ENCODE measurements around the gene PSMD8.

Gene PSMD8

DNA sequence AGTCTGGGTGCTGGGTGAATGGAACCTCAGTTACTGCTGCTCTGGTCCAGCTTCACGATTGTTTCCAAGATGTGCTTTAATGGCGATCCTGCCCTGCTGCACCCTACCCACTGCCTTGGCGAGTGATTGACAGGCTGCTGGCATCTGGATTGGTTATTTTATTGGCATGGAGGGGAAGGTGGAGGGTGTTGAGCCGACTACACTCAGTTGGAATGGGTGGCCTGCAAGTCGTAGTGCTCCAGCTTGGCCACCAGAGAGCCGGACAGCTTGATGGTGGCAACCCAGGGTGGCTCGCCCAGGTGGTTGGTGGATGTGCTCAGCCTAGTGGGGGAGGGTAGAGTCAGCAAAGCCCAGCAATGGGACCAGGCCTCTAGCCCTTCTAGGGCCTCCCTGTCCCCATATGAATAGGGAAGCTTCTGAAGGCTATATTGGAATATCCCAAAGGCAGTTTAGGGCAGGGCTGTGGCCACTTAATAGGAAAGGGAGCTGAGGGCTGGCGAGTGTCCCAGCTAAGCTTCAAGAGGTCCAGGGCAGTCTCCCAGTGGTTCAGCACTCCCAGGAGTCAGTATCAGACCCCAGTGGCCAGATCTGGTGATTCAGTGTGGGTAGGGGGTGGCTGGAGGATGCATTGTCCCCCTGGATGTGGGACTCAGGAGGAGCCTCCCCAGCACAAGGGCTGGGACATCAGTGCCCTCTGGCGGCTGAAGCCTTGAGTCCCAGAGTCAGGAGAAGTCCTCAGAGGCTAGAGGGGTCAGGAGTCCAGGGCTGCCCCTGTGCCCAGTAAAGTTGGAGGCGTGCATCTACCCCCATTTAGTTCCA lies 10.0 kb downstream of the PSMD8 start:
- H3K9me3 ChIP-seq (ENCODE audit: control insufficient read depth, insufficient read depth, low read length): no peaks in the 10 kb centered on the region
- peaks cover 31% of the 10 kb centered on the region for H3K36me3 ChIP-seq (ENCODE audit: control insufficient read depth, insufficient read depth, low read length)
- H3K4me3 ChIP-seq (ENCODE audit: low read depth, low read length): no peak overlapping the region
- H3K4me1 ChIP-seq (ENCODE audit: control insufficient read depth, insufficient read depth, low read length): no peaks in the 10 kb centered on the region
- H3K9ac ChIP-seq (ENCODE audit: low read depth, low read length): no peak overlapping the region
- no peaks in the 10 kb centered on the region for H3K27me3 ChIP-seq (ENCODE audit: control insufficient read depth, insufficient read depth, low read length)

DNA sequence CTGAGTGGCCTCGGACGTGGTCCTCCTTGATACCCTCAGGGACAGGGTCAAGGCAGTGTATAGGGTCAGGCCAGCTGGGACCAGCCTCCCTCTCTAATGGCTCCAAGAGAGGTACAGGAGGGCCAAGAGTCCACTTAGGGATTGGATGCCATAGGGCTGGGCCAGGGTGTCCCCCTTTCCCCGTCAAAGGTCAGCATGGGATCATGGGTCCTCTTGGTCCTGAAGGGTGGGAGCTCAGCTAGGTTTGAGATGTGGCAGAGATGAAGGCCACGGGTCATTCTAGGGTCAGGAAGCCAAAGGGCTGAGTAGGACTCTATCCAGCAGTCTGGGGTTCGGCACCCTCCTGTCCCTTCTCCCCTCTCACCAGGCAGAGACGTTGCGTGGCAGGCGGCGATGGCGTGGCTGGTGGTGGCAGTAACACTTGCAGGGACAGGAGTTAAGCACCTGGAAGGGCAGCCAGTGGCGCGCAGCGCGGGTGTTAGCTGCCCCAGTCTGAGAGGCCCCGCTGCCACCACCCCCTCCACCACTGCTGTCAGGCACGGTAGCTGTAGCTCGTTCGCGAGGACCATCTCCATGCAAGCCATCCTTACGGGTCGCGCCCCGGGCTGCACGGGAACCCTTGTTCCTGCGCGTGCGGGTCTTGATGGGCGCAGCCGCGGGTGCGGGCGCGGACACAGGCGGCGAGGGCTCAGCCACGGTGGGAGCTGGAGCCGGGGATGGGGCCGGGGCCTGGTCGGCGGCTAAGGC lies 10.9 kb downstream of the PSMD8 start:
- Histone ChIP-seq H3K4me1 (ENCODE audit: control insufficient read depth, insufficient read depth, low read length) (peaks cover 2% of the 10 kb centered on the region), H3K36me3 (ENCODE audit: control insufficient read depth, insufficient read depth, low read length) (peaks cover 28% of the 10 kb centered on the region), H3K27me3 (ENCODE audit: control insufficient read depth, insufficient read depth, low read length) (no peaks in the 10 kb centered on the region), H3K4me3 (ENCODE audit: low read depth, low read length) (peak overlapping the region; percentile 73), H3K9ac (ENCODE audit: low read depth, low read length) (no peak overlapping the region), H3K9me3 (ENCODE audit: control insufficient read depth, insufficient read depth, low read length) (no peaks in the 10 kb centered on the region)

- peaks cover 2% of the 10 kb centered on the region for H3K27me3 ChIP-seq (ENCODE audit: control insufficient read depth, insufficient read depth, low read length)
- H3K9ac ChIP-seq (ENCODE audit: low read depth, low read length): peak overlapping the region; percentile 70
- peaks cover 23% of the 10 kb centered on the region for H3K36me3 ChIP-seq (ENCODE audit: control insufficient read depth, insufficient read depth, low read length)
- peak overlapping the region; percentile 73 for H3K4me3 ChIP-seq (ENCODE audit: low read depth, low read length)
- H3K4me1 ChIP-seq (ENCODE audit: control insufficient read depth, insufficient read depth, low read length): peaks cover 6% of the 10 kb centered on the region
- no peaks in the 10 kb centered on the region for H3K9me3 ChIP-seq (ENCODE audit: control insufficient read depth, insufficient read depth, low read length)
These were observed 11.5 kb downstream of the PSMD8 start for GRCh38 chr19:38385804-38386257.

GRCh38 chr19:38386300-38386970 lies 12.1 kb downstream of the PSMD8 start:
- Histone ChIP-seq H3K9me3 (ENCODE audit: control insufficient read depth, insufficient read depth, low read length) (no peaks in the 10 kb centered on the region), H3K36me3 (ENCODE audit: control insufficient read depth, insufficient read depth, low read length) (peaks cover 17% of the 10 kb centered on the region), H3K27me3 (ENCODE audit: control insufficient read depth, insufficient read depth, low read length) (peaks cover 3% of the 10 kb centered on the region), H3K4me3 (ENCODE audit: low read depth, low read length) (peak overlapping the region; percentile 73), H3K4me1 (ENCODE audit: control insufficient read depth, insufficient read depth, low read length) (peaks cover 8% of the 10 kb centered on the region), H3K9ac (ENCODE audit: low read depth, low read length) (peak overlapping the region; percentile 70)

GRCh38 chr19:38386971-38387549 lies 12.7 kb downstream of the PSMD8 start:
- H3K9ac ChIP-seq (ENCODE audit: low read depth, low read length): peak overlapping the region; percentile 5
- H3K4me3 ChIP-seq (ENCODE audit: low read depth, low read length): peak overlapping the region; percentile 73
- H3K36me3 ChIP-seq (ENCODE audit: control insufficient read depth, insufficient read depth, low read length): peaks cover 10% of the 10 kb centered on the region
- H3K4me1 ChIP-seq (ENCODE audit: control insufficient read depth, insufficient read depth, low read length): peaks cover 8% of the 10 kb centered on the region
- no peaks in the 10 kb centered on the region for H3K9me3 ChIP-seq (ENCODE audit: control insufficient read depth, insufficient read depth, low read length)
- H3K27me3 ChIP-seq (ENCODE audit: control insufficient read depth, insufficient read depth, low read length): peaks cover 3% of the 10 kb centered on the region

- Histone ChIP-seq H3K4me3 (ENCODE audit: low read depth, low read length) (peak within 1 kb of the TSS; percentile 86), H3K27me3 (ENCODE audit: control insufficient read depth, insufficient read depth, low read length) (peaks cover 3% of the 10 kb centered on the region), H3K9me3 (ENCODE audit: control insufficient read depth, insufficient read depth, low read length) (no peaks in the 10 kb centered on the region), H3K36me3 (ENCODE audit: control insufficient read depth, insufficient read depth, low read length) (peaks cover 6% of the 10 kb centered on the region), H3K4me1 (ENCODE audit: control insufficient read depth, insufficient read depth, low read length) (peaks cover 8% of the 10 kb centered on the region), H3K9ac (ENCODE audit: low read depth, low read length) (peak within 1 kb of the TSS; percentile 70)
These were observed 13.4 kb downstream of the PSMD8 start, which contains the start of gene GGN for GRCh38 chr19:38387550-38388348. Gene GGN, minus strand, starts transcription at chr19:38388034. Its CDS starts 773 bp downstream, at chr19:38387261.

GRCh38 chr19:38388349-38389100 lies 14.2 kb downstream of the PSMD8 start, which contains the start of gene SPRED3:
Gene SPRED3, plus strand, starts transcription at chr19:38388697. Its CDS starts 1,606 bp downstream, at chr19:38390303.
- H3K36me3 ChIP-seq (ENCODE audit: control insufficient read depth, insufficient read depth, low read length): peaks cover under 1% of the 10 kb centered on the region
- H3K9me3 ChIP-seq (ENCODE audit: control insufficient read depth, insufficient read depth, low read length): no peaks in the 10 kb centered on the region
- peaks cover 8% of the 10 kb centered on the region for H3K4me1 ChIP-seq (ENCODE audit: control insufficient read depth, insufficient read depth, low read length)
- H3K27me3 ChIP-seq (ENCODE audit: control insufficient read depth, insufficient read depth, low read length): peaks cover 3% of the 10 kb centered on the region
- peak within 1 kb of the TSS; percentile 70 for H3K9ac ChIP-seq (ENCODE audit: low read depth, low read length)
- peak within 1 kb of the TSS; percentile 86 for H3K4me3 ChIP-seq (ENCODE audit: low read depth, low read length)

GRCh38 chr19:38389101-38389925 lies 14.9 kb downstream of the PSMD8 start:
- Histone ChIP-seq H3K9me3 (ENCODE audit: control insufficient read depth, insufficient read depth, low read length) (no peaks in the 10 kb centered on the region), H3K4me3 (ENCODE audit: low read depth, low read length) (peak overlapping the region; percentile 86), H3K4me1 (ENCODE audit: control insufficient read depth, insufficient read depth, low read length) (peaks cover 13% of the 10 kb centered on the region), H3K27me3 (ENCODE audit: control insufficient read depth, insufficient read depth, low read length) (peaks cover 3% of the 10 kb centered on the region), H3K9ac (ENCODE audit: low read depth, low read length) (peak overlapping the region; percentile 70), H3K36me3 (ENCODE audit: control insufficient read depth, insufficient read depth, low read length) (peaks cover 4% of the 10 kb centered on the region)

DNA sequence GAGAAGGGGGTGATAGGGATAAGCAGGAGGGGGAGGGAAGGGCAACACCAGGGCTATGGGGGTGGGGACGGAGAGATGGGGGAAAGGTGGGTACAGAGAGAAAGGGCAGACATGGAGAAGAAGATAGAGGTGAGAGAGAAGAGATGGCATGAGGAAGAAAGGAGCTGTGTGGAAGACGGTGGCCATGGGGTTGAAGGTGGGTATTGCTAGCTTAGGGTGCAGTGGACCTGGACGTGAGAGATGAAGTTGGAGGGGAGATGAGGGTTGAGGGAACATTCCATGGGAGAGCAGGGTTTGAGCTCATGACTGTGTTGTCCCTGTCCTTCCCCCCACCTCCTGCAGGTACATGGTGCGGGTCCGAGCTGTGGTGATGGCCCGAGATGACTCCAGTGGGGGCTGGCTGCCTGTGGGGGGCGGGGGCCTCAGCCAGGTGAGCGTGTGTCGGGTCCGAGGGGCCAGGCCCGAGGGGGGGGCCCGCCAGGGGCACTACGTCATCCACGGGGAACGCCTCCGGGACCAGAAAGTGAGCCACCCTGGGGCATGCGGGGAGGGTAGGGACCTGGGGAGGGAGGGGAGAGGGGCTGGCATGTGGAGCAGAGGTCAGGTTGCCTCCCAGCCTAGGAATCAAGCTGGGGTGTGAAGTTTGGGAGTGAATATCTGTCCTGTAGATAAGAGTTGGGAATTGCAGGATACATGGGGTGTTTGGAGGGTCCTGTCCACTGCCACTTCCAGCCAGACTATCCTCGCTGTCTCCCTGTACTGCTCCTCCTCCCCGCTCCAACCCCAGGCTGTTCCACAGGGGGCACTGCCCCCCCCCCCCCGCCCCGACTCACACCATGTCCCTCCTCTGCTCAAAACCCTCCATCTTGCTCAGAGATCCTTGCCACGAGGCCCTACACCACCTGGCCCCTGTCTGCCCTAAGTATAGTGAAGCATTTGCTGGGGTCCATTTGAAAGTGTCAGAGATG lies 15.9 kb downstream of the PSMD8 start:
- Histone ChIP-seq H3K9ac (ENCODE audit: low read depth, low read length) (no peak overlapping the region), H3K9me3 (ENCODE audit: control insufficient read depth, insufficient read depth, low read length) (no peaks in the 10 kb centered on the region), H3K4me1 (ENCODE audit: control insufficient read depth, insufficient read depth, low read length) (peaks cover 16% of the 10 kb centered on the region), H3K27me3 (ENCODE audit: control insufficient read depth, insufficient read depth, low read length) (peaks cover 7% of the 10 kb centered on the region), H3K4me3 (ENCODE audit: low read depth, low read length) (peak overlapping the region; percentile 86), H3K36me3 (ENCODE audit: control insufficient read depth, insufficient read depth, low read length) (peaks cover 4% of the 10 kb centered on the region)

All from iPS-15b (cell line).